Liver (tissue), 9 donors: ENCODE data around the gene RPS6KA2. TPM values are rescaled to one million over a fixed set of nuclear protein-coding genes. Genes with fewer than 3 reads are reported as not detected.

Experiments used
- DNase-seq: peaks from one replicate; pipeline ENCODE4 v3.0.0-alpha.2; 2017; ENCODE audit warnings: low spot score
- H3K27ac ChIP-seq, 2 donors: one replicate each; pipeline ENCODE4 v1.7.0; 2013; ENCODE audit warnings: inconsistent platforms in 2 of 2, low read length in 2 of 2, control low read depth in 1 of 2, low read depth in 1 of 2, mild to moderate bottlenecking in 1 of 2
- H3K27me3 ChIP-seq, 4 donors: one replicate each; pipeline versions ENCODE4 v1.6.1 to v1.7.0; 2013; ENCODE audit warnings: low read length in 3 of 4, inconsistent platforms in 1 of 4, mild to moderate bottlenecking in 1 of 4, moderate library complexity in 1 of 4; ENCODE audit not compliant: control insufficient read depth in 4 of 4, insufficient read depth in 4 of 4
- H3K36me3 ChIP-seq, 4 donors: one replicate each; pipeline versions ENCODE4 v1.6.1 to v1.7.0; 2013; ENCODE audit warnings: low read length in 3 of 4, mild to moderate bottlenecking in 3 of 4, low read depth in 1 of 4, moderate library complexity in 1 of 4; ENCODE audit not compliant: control insufficient read depth in 4 of 4, insufficient read depth in 3 of 4
- H3K4me1 ChIP-seq, 4 donors: one replicate each; pipeline versions ENCODE4 v1.6.1 to v1.7.0; 2013; ENCODE audit warnings: low read length in 3 of 4, mild to moderate bottlenecking in 3 of 4, moderate library complexity in 1 of 4; ENCODE audit not compliant: control insufficient read depth in 4 of 4, insufficient read depth in 4 of 4
- H3K4me3 ChIP-seq, 3 donors: one replicate each; pipeline versions ENCODE4 v1.6.1 to v1.7.0; 2013; ENCODE audit warnings: low read length in 3 of 3, control low read depth in 1 of 3, low read depth in 1 of 3, mild to moderate bottlenecking in 1 of 3
- H3K9ac ChIP-seq, 2 donors: one replicate each; pipeline ENCODE4 v1.7.0; 2013; ENCODE audit warnings: low read length in 2 of 2, mild to moderate bottlenecking in 2 of 2, moderate library complexity in 2 of 2, control low read depth in 1 of 2, low read depth in 1 of 2
- H3K9me3 ChIP-seq, 4 donors: one replicate each; pipeline versions ENCODE4 v1.6.1 to v1.7.0; 2013; ENCODE audit warnings: low read length in 3 of 4; ENCODE audit not compliant: control insufficient read depth in 4 of 4
- EGR1 ChIP-seq, 2 donors: IDR thresholded peaks; 2 replicates each; pipeline ENCODE4 v1.6.1; 2016 to 2018; ENCODE audit warnings: antibody characterized with exemption in 2 of 2, low read depth in 2 of 2
- FOXA1 ChIP-seq: IDR thresholded peaks from 2 replicates; pipeline ENCODE4 v1.6.1; 2016; ENCODE audit warnings: antibody characterized with exemption
- FOXA2 ChIP-seq: IDR thresholded peaks from 2 replicates; pipeline ENCODE4 v1.6.1; 2016; ENCODE audit warnings: antibody characterized with exemption
- GABPA ChIP-seq, 2 donors: IDR thresholded peaks in 1 of 2; conservative IDR thresholded peaks in 1 of 2; 2 replicates each; pipeline ENCODE4 v1.6.1; 2016; ENCODE audit warnings: antibody characterized with exemption in 2 of 2, mild to moderate bottlenecking in 1 of 2, moderate library complexity in 1 of 2
- HNF4A ChIP-seq, 2 donors: conservative IDR thresholded peaks; 2 replicates each; pipeline ENCODE4 v1.6.1; 2016; ENCODE audit warnings: antibody characterized with exemption in 2 of 2, mild to moderate bottlenecking in 2 of 2
- HNF4G ChIP-seq: IDR thresholded peaks from 2 replicates; pipeline ENCODE4 v1.6.1; 2016; ENCODE audit warnings: antibody characterized with exemption
- JUND ChIP-seq, 2 donors: IDR thresholded peaks; 2 replicates each; pipeline ENCODE4 v1.6.1; 2016; ENCODE audit warnings: antibody characterized with exemption in 2 of 2
- NR2F2 ChIP-seq: IDR thresholded peaks from 2 replicates; pipeline ENCODE4 v1.6.1; 2016; ENCODE audit warnings: antibody characterized with exemption
- RAD21 ChIP-seq, 2 donors: IDR thresholded peaks; 2 replicates each; pipeline ENCODE4 v1.6.1; 2016; ENCODE audit warnings: antibody characterized with exemption in 2 of 2, mild to moderate bottlenecking in 2 of 2
- RXRA ChIP-seq, 2 donors: IDR thresholded peaks; 2 replicates each; pipeline ENCODE4 v1.6.1; 2017 to 2018; ENCODE audit warnings: antibody characterized with exemption in 2 of 2, mild to moderate bottlenecking in 1 of 2
- SP1 ChIP-seq: IDR thresholded peaks from 2 replicates; pipeline ENCODE4 v1.6.1; 2018; ENCODE audit warnings: antibody characterized with exemption, mild to moderate bottlenecking
- TAF1 ChIP-seq: conservative IDR thresholded peaks from 2 replicates; pipeline ENCODE4 v1.6.1; 2016; ENCODE audit warnings: antibody characterized with exemption, mild to moderate bottlenecking
- YY1 ChIP-seq: IDR thresholded peaks from 2 replicates; pipeline ENCODE4 v1.6.1; 2016; ENCODE audit warnings: antibody characterized with exemption, mild to moderate bottlenecking
- WGBS: extraction: QIAGEN DNeasy Blood & Tissue Kit; methylation state at CpG from one replicate; pipeline ENCODE4 v1.1.7; 2013; 5-methylcytosine and 5-hydroxymethylcytosine counted together
- polyA plus RNA-seq, 2 donors: library from polyadenylated mRNA; stranded (reverse) in 1 of 2; unstranded in 1 of 2; fragments of 200-250 nt in 1 of 2; fragments of >200 nt in 1 of 2; fragmentation: Nextera tagmentation in 1 of 2; extraction: Ambion mirVana in 1 of 2; gene quantifications; one replicate each; pipeline versions ENCODE4 v1.2.1 to v1.2.3, GENCODE V29; 2013 to 2015
- total RNA-seq, 2 donors: library from RNA; depleted of rRNA; stranded (reverse); fragments of >200 nt; gene quantifications; one replicate each; pipeline ENCODE4 v1.2.3, GENCODE V29; 2014
- TF ChIP-seq, protein P1 (sequence below): IDR thresholded peaks from 2 replicates; pipeline ENCODE4 v1.6.1; 2016; ENCODE audit warnings: antibody characterized with exemption
- TF ChIP-seq, protein P2 (sequence below): fragments of 150-350 bp; IDR thresholded peaks from 2 replicates; pipeline ENCODE4 v1.5.1; 2017; ENCODE audit warnings: improper control_type of control experiment, low read depth, low read length; ENCODE audit not compliant: missing input control
- TF ChIP-seq, protein P3 (sequence below): IDR thresholded peaks from 2 replicates; pipeline ENCODE4 v1.6.1; 2016; ENCODE audit warnings: antibody characterized with exemption
- TF ChIP-seq, protein P4 (sequence below): IDR thresholded peaks from 2 replicates; pipeline ENCODE4 v1.6.1; 2016; ENCODE audit warnings: antibody characterized with exemption, mild to moderate bottlenecking
- donor health status: healthy.
- donor health status: healthy.
- donor health status: healthy.
- donor health status: healthy.
- donor health status: healthy.

RPS6KA2 gene
- total and polyA plus RNA-seq, 4 donors = 2.5 to 9.0 (median 5.0) TPM

DNA sequence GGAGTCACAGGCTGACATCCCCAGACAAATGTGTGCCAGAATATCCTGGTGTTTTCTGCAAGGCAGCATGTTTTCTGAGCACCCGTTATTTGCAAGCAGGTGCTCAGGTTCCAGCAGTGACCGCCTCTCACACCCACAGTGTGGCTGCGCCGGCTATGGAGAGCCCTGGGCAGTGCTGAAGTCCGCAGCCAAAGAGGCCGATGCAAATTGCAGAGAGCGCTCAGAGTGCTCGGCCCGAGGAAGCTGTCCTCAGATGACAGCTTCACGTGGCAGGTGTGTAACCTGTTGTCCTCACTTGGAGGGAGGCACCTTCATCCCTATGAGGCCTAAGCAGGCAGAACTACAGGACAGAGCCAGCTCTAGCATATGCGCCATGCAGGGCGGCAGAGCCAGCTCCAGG, 220.9 kb downstream of the RPS6KA2 start:
- Histone ChIP-seq H3K27ac (no peak overlapping the region), H3K27me3 (no peaks in the 10 kb centered on the region), H3K9me3 (no peaks in the 10 kb centered on the region), H3K9ac (no peak overlapping the region), H3K4me3 (no peak overlapping the region), H3K4me1 (peaks cover 0 to 12% (median 6%) of the 10 kb centered on the region in 4 donors), H3K36me3 (no peaks in the 10 kb centered on the region)
- 81% methylated on average over 12 of the region's 12 CpGs for WGBS
- TF ChIP-seq SP1 (no peak), FOXA1 (no peak), RXRA (IDR thresholded peaks at IDR 0.05) (no peak), FOXA2 (no peak), HNF4A (conservative IDR thresholded peaks at IDR 0.05) (no peak)
- TF ChIP-seq, protein P1, sequence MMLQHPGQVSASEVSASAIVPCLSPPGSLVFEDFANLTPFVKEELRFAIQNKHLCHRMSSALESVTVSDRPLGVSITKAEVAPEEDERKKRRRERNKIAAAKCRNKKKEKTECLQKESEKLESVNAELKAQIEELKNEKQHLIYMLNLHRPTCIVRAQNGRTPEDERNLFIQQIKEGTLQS = no peak
- TF ChIP-seq, protein P2, sequence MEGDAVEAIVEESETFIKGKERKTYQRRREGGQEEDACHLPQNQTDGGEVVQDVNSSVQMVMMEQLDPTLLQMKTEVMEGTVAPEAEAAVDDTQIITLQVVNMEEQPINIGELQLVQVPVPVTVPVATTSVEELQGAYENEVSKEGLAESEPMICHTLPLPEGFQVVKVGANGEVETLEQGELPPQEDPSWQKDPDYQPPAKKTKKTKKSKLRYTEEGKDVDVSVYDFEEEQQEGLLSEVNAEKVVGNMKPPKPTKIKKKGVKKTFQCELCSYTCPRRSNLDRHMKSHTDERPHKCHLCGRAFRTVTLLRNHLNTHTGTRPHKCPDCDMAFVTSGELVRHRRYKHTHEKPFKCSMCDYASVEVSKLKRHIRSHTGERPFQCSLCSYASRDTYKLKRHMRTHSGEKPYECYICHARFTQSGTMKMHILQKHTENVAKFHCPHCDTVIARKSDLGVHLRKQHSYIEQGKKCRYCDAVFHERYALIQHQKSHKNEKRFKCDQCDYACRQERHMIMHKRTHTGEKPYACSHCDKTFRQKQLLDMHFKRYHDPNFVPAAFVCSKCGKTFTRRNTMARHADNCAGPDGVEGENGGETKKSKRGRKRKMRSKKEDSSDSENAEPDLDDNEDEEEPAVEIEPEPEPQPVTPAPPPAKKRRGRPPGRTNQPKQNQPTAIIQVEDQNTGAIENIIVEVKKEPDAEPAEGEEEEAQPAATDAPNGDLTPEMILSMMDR = no peak
- DNase-seq = no peak

DNA sequence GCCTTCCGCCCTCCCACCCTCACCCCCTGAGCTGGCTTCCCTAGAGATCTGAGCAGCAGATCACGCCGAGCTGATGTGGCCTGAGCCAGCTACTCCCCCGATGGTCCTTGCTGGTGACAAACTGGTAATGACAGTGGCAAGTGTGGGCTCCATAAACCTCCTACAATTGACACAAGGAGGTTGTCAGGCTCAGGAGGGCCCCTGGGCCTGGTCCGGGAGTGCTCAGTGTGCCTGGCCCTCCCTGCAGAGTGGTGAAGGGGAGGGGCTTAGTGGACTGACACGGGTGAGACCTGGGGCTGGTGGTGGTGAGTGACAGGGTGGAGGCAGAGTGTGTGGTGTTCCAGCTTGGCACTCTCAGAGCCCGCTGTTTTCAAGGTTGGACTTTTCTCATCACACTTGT, 221.7 kb downstream of the RPS6KA2 start:
- no peak for DNase-seq
- Histone ChIP-seq H3K27me3 (no peaks in the 10 kb centered on the region), H3K9ac (no peak overlapping the region), H3K4me3 (no peak overlapping the region), H3K4me1 (peaks cover 0 to 16% (median 10%) of the 10 kb centered on the region in 4 donors), H3K9me3 (no peaks in the 10 kb centered on the region), H3K36me3 (no peaks in the 10 kb centered on the region), H3K27ac (no peak overlapping the region)
- 82% methylated on average over 7 of the region's 7 CpGs for WGBS
- TF ChIP-seq RXRA (IDR thresholded peaks at IDR 0.05) (no peak), FOXA1 (no peak), RAD21 (IDR thresholded peaks at IDR 0.05) (no peak), JUND (IDR thresholded peaks at IDR 0.05) (no peak), HNF4A (conservative IDR thresholded peaks at IDR 0.05) (no peak), EGR1 (IDR thresholded peaks at IDR 0.05; ENCODE audit: low read depth in 2 of 2) (no peak), YY1 (no peak), NR2F2 (no peak), HNF4G (no peak), FOXA2 (no peak), TAF1 (no peak), GABPA (IDR thresholded peaks at IDR 0.05 in 1 of 2, conservative IDR thresholded peaks at IDR 0.05 in 1 of 2) (no peak)
- TF ChIP-seq, protein P1 = no peak
- TF ChIP-seq, protein P2 = no peak
- TF ChIP-seq, protein P3, sequence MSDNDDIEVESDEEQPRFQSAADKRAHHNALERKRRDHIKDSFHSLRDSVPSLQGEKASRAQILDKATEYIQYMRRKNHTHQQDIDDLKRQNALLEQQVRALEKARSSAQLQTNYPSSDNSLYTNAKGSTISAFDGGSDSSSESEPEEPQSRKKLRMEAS = no peak
- TF ChIP-seq, protein P4, sequence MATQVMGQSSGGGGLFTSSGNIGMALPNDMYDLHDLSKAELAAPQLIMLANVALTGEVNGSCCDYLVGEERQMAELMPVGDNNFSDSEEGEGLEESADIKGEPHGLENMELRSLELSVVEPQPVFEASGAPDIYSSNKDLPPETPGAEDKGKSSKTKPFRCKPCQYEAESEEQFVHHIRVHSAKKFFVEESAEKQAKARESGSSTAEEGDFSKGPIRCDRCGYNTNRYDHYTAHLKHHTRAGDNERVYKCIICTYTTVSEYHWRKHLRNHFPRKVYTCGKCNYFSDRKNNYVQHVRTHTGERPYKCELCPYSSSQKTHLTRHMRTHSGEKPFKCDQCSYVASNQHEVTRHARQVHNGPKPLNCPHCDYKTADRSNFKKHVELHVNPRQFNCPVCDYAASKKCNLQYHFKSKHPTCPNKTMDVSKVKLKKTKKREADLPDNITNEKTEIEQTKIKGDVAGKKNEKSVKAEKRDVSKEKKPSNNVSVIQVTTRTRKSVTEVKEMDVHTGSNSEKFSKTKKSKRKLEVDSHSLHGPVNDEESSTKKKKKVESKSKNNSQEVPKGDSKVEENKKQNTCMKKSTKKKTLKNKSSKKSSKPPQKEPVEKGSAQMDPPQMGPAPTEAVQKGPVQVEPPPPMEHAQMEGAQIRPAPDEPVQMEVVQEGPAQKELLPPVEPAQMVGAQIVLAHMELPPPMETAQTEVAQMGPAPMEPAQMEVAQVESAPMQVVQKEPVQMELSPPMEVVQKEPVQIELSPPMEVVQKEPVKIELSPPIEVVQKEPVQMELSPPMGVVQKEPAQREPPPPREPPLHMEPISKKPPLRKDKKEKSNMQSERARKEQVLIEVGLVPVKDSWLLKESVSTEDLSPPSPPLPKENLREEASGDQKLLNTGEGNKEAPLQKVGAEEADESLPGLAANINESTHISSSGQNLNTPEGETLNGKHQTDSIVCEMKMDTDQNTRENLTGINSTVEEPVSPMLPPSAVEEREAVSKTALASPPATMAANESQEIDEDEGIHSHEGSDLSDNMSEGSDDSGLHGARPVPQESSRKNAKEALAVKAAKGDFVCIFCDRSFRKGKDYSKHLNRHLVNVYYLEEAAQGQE = no peak
